ENCODE measurements around the gene PLIN3. TPM values are rescaled to one million over a fixed set of nuclear protein-coding genes. Genes with fewer than 3 reads are reported as not detected.
"Not testable (repeated sequence)": the region's sequence is repeated elsewhere in the genome, so short reads cannot be mapped to it uniquely, and the experiment has no call there.

The PLIN3 gene
- polyA plus RNA-seq, 1 donor (not counting 4 experiments of a cell fraction or from before 2014, with no cell fraction given) = 70.7 TPM

GRCh38 chr19:4861147-4861546, 6.3 kb downstream of the PLIN3 start:
- FAIRE-seq (no peak), DNase-seq (ENCODE audit: low read depth, low spot score) (no peak)
- TF ChIP-seq, protein P1, sequence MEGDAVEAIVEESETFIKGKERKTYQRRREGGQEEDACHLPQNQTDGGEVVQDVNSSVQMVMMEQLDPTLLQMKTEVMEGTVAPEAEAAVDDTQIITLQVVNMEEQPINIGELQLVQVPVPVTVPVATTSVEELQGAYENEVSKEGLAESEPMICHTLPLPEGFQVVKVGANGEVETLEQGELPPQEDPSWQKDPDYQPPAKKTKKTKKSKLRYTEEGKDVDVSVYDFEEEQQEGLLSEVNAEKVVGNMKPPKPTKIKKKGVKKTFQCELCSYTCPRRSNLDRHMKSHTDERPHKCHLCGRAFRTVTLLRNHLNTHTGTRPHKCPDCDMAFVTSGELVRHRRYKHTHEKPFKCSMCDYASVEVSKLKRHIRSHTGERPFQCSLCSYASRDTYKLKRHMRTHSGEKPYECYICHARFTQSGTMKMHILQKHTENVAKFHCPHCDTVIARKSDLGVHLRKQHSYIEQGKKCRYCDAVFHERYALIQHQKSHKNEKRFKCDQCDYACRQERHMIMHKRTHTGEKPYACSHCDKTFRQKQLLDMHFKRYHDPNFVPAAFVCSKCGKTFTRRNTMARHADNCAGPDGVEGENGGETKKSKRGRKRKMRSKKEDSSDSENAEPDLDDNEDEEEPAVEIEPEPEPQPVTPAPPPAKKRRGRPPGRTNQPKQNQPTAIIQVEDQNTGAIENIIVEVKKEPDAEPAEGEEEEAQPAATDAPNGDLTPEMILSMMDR (optimal IDR thresholded peaks at IDR 0.05 in 1 of 3, IDR thresholded peaks at IDR 0.05 in 1 of 3, conservative IDR thresholded peaks at IDR 0.05 in 1 of 3; ENCODE audit: extremely low read depth in 1 of 3, insufficient read depth in 2 of 3, low read length in 3 of 3) = no peak
- no peak for TF ChIP-seq EZH2 (IDR thresholded peaks at IDR 0.05; ENCODE audit: low read length)
- Histone ChIP-seq H3K79me2 (ENCODE audit: control insufficient read depth, insufficient read depth, low read length) (peaks cover 28% of the 10 kb centered on the region), H3K4me3 (ENCODE audit: control insufficient read depth in 2 of 3, extremely low read depth in 1 of 3, insufficient read depth in 2 of 3, low read depth in 1 of 3, low read length in 3 of 3) (no peak overlapping the region), H3K9ac (ENCODE audit: control insufficient read depth, extremely low read depth, insufficient read depth, low read length) (no peak overlapping the region), H3K4me2 (ENCODE audit: control insufficient read depth, extremely low read depth, insufficient read depth, low read depth, low read length) (no peak overlapping the region), H3K4me1 (ENCODE audit: control insufficient read depth, extremely low read depth, insufficient read depth, low read length) (peaks cover 7% of the 10 kb centered on the region), H2AFZ (ENCODE audit: control insufficient read depth, low read length) (no peak overlapping the region), H3K27me3 (ENCODE audit: control insufficient read depth, extremely low read depth, insufficient read depth, low read length) (no peaks in the 10 kb centered on the region), H3K27ac (ENCODE audit: control insufficient read depth, insufficient read depth, low read length) (no peak overlapping the region), H3K9me1 (ENCODE audit: control insufficient read depth, extremely low read depth, insufficient read depth, low read length) (no peaks in the 10 kb centered on the region), H3K36me3 (ENCODE audit: control insufficient read depth in 2 of 2, extremely low read depth in 1 of 2, insufficient read depth in 2 of 2, low read length in 2 of 2) (peaks cover 12 to 22% of the 10 kb centered on the region in 2 experiments), H3K9me3 (ENCODE audit: control insufficient read depth, low read depth, low read length) (no peaks in the 10 kb centered on the region), H4K20me1 (ENCODE audit: control insufficient read depth, extremely low read depth, insufficient read depth, low read length) (no peaks in the 10 kb centered on the region)
- dilution Hi-C loops (cut with MboI; ENCODE audit: extremely low pct_ligation_motif_present, low sequenced_read_pairs) = no loop called here

- dilution Hi-C loops (cut with MboI; ENCODE audit: extremely low pct_ligation_motif_present, low sequenced_read_pairs) = no loop called here
- H3K9ac ChIP-seq (ENCODE audit: control insufficient read depth, extremely low read depth, insufficient read depth, low read length) = no peak overlapping the region
Measured at GRCh38 chr19:4859697-4860096, 7.8 kb downstream of the PLIN3 start.

GRCh38 chr19:4856468-4856867, 11.0 kb downstream of the PLIN3 start:
- H3K27ac ChIP-seq (ENCODE audit: control insufficient read depth, insufficient read depth, low read length); H3K9me3 ChIP-seq (ENCODE audit: control insufficient read depth, low read depth, low read length); H3K9ac ChIP-seq (ENCODE audit: control insufficient read depth, extremely low read depth, insufficient read depth, low read length); H3K79me2 ChIP-seq (ENCODE audit: control insufficient read depth, insufficient read depth, low read length); H3K4me2 ChIP-seq (ENCODE audit: control insufficient read depth, extremely low read depth, insufficient read depth, low read depth, low read length); dilution Hi-C loops (cut with MboI; ENCODE audit: extremely low pct_ligation_motif_present, low sequenced_read_pairs); H3K4me3 ChIP-seq (ENCODE audit: control insufficient read depth in 2 of 3, extremely low read depth in 1 of 3, insufficient read depth in 2 of 3, low read depth in 1 of 3, low read length in 3 of 3); DNase-seq (ENCODE audit: low read depth, low spot score); FAIRE-seq; H3K4me1 ChIP-seq (ENCODE audit: control insufficient read depth, extremely low read depth, insufficient read depth, low read length); H3K9me1 ChIP-seq (ENCODE audit: control insufficient read depth, extremely low read depth, insufficient read depth, low read length); H4K20me1 ChIP-seq (ENCODE audit: control insufficient read depth, extremely low read depth, insufficient read depth, low read length); H2AFZ ChIP-seq (ENCODE audit: control insufficient read depth, low read length); H3K27me3 ChIP-seq (ENCODE audit: control insufficient read depth, extremely low read depth, insufficient read depth, low read length): not testable (repeated sequence)
- H3K36me3 ChIP-seq (ENCODE audit: control insufficient read depth in 2 of 2, extremely low read depth in 1 of 2, insufficient read depth in 2 of 2, low read length in 2 of 2) = peaks cover 15 to 44% of the 10 kb centered on the region in 2 experiments

More at GRCh38 chr19:4859697-4860096, 7.8 kb downstream of the PLIN3 start:
- no peaks in the 10 kb centered on the region for H4K20me1 ChIP-seq (ENCODE audit: control insufficient read depth, extremely low read depth, insufficient read depth, low read length)
- TF ChIP-seq, protein P1 (optimal IDR thresholded peaks at IDR 0.05 in 1 of 3, IDR thresholded peaks at IDR 0.05 in 1 of 3, conservative IDR thresholded peaks at IDR 0.05 in 1 of 3; ENCODE audit: extremely low read depth in 1 of 3, insufficient read depth in 2 of 3, low read length in 3 of 3) = no peak
- TF ChIP-seq EZH2 (IDR thresholded peaks at IDR 0.05; ENCODE audit: low read length) = no peak
- no peak overlapping the region for H3K27ac ChIP-seq (ENCODE audit: control insufficient read depth, insufficient read depth, low read length)
- H3K4me3 ChIP-seq (ENCODE audit: control insufficient read depth in 2 of 3, extremely low read depth in 1 of 3, insufficient read depth in 2 of 3, low read depth in 1 of 3, low read length in 3 of 3) = no peak overlapping the region
- peaks cover 12 to 30% of the 10 kb centered on the region in 2 experiments for H3K36me3 ChIP-seq (ENCODE audit: control insufficient read depth in 2 of 2, extremely low read depth in 1 of 2, insufficient read depth in 2 of 2, low read length in 2 of 2)
- H3K9me3 ChIP-seq (ENCODE audit: control insufficient read depth, low read depth, low read length) = no peaks in the 10 kb centered on the region
- H3K4me2 ChIP-seq (ENCODE audit: control insufficient read depth, extremely low read depth, insufficient read depth, low read depth, low read length) = no peak overlapping the region
- peaks cover 6% of the 10 kb centered on the region for H3K4me1 ChIP-seq (ENCODE audit: control insufficient read depth, extremely low read depth, insufficient read depth, low read length)
- no peaks in the 10 kb centered on the region for H3K9me1 ChIP-seq (ENCODE audit: control insufficient read depth, extremely low read depth, insufficient read depth, low read length)
- DNase-seq (ENCODE audit: low read depth, low spot score) (no peak), FAIRE-seq (no peak)
- H3K27me3 ChIP-seq (ENCODE audit: control insufficient read depth, extremely low read depth, insufficient read depth, low read length) = no peaks in the 10 kb centered on the region
- H3K79me2 ChIP-seq (ENCODE audit: control insufficient read depth, insufficient read depth, low read length) = peaks cover 19% of the 10 kb centered on the region
- no peak overlapping the region for H2AFZ ChIP-seq (ENCODE audit: control insufficient read depth, low read length)

DNA sequence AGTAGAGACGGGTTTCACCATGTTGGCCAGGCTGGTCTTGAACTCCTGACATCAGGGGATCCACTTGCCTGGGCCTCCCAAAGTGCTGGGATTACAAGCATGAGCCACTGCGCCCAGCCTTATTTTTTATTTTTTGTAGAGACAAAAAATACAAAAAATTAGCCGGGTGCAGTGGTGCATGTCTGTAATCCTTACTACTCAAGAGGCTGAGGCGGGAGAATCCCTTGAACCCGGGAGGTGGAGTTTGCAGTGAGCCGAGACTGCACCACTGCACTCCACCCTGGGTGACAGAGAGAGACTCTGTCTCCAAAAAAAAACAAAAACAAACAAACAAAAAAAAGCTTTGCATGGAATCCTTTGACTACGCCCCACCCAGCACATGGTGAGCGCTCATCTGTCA, 14.0 kb downstream of the PLIN3 start:
- H3K4me2 ChIP-seq (ENCODE audit: control insufficient read depth, extremely low read depth, insufficient read depth, low read depth, low read length); H2AFZ ChIP-seq (ENCODE audit: control insufficient read depth, low read length); H4K20me1 ChIP-seq (ENCODE audit: control insufficient read depth, extremely low read depth, insufficient read depth, low read length); H3K4me1 ChIP-seq (ENCODE audit: control insufficient read depth, extremely low read depth, insufficient read depth, low read length); DNase-seq (ENCODE audit: low read depth, low spot score); H3K9me1 ChIP-seq (ENCODE audit: control insufficient read depth, extremely low read depth, insufficient read depth, low read length); H3K9ac ChIP-seq (ENCODE audit: control insufficient read depth, extremely low read depth, insufficient read depth, low read length); H3K9me3 ChIP-seq (ENCODE audit: control insufficient read depth, low read depth, low read length); H3K27ac ChIP-seq (ENCODE audit: control insufficient read depth, insufficient read depth, low read length); FAIRE-seq; H3K27me3 ChIP-seq (ENCODE audit: control insufficient read depth, extremely low read depth, insufficient read depth, low read length); dilution Hi-C loops (cut with MboI; ENCODE audit: extremely low pct_ligation_motif_present, low sequenced_read_pairs); H3K4me3 ChIP-seq (ENCODE audit: control insufficient read depth in 2 of 3, extremely low read depth in 1 of 3, insufficient read depth in 2 of 3, low read depth in 1 of 3, low read length in 3 of 3); H3K79me2 ChIP-seq (ENCODE audit: control insufficient read depth, insufficient read depth, low read length): not testable (repeated sequence)
- peaks cover 12 to 40% of the 10 kb centered on the region in 2 experiments for H3K36me3 ChIP-seq (ENCODE audit: control insufficient read depth in 2 of 2, extremely low read depth in 1 of 2, insufficient read depth in 2 of 2, low read length in 2 of 2)

Measured in keratinocyte (primary cell).